GM12892 (cell line): ENCODE data around the gene CMTM2.
A peak's percentile ranks its signal among the peaks of the same experiment; 100 is the strongest.
"Not testable (repeated sequence)": the region's sequence is repeated elsewhere in the genome, so short reads cannot be mapped to it uniquely, and the experiment has no call there.

Source experiments
- DNase-seq: peaks from one replicate; pipeline ENCODE4 v3.0.0; 2011; ENCODE audit not compliant: insufficient read length
- FAIRE-seq: peaks from 2 replicates; lab custom pipeline; 2011; peaks lifted over from hg19 to GRCh38; lab: Jason Lieb, UNC
- POLR2A ChIP-seq: IDR thresholded peaks from 2 replicates; pipeline ENCODE4 v1.6.1; 2011; ENCODE audit warnings: low read depth, low read length, control low read depth
- POLR2AphosphoS5 ChIP-seq: IDR thresholded peaks from 2 replicates; pipeline ENCODE4 v1.6.1; 2011; ENCODE audit warnings: low read depth, low read length, control low read depth
- TAF1 ChIP-seq: IDR thresholded peaks from 2 replicates; pipeline ENCODE4 v1.6.1; 2011; ENCODE audit warnings: low read depth, mild to moderate bottlenecking, control low read depth, low read length, borderline replicate concordance

Gene CMTM2

GRCh38 chr16:66603537-66604375 lies 24.5 kb downstream of the CMTM2 start:
- DNase-seq (peak; percentile 56), FAIRE-seq (peak; percentile 93)
- no peak for TF ChIP-seq TAF1
- TF ChIP-seq POLR2A: peak; percentile 57; the same call in 1 of the 2 replicates

- peak; percentile 73 for DNase-seq
- TF ChIP-seq TAF1: no peak
- TF ChIP-seq POLR2AphosphoS5: no peak
- no peak; the same call in 1 of the 2 replicates for TF ChIP-seq POLR2A
- no peak for FAIRE-seq
Measured at GRCh38 chr16:66604376-66605176, 25.3 kb downstream of the CMTM2 start, which contains the start of gene CMTM3. CMTM3 (plus strand) TSS chr16:66604704; CDS start chr16:66604806, 102 bp downstream.

- no peak for FAIRE-seq
- DNase-seq: no peak
- no peak for TF ChIP-seq POLR2A
- TF ChIP-seq TAF1: no peak
- TF ChIP-seq POLR2AphosphoS5: no peak
Measured at GRCh38 chr16:66605177-66605978, 26.1 kb downstream of the CMTM2 start.

DNA sequence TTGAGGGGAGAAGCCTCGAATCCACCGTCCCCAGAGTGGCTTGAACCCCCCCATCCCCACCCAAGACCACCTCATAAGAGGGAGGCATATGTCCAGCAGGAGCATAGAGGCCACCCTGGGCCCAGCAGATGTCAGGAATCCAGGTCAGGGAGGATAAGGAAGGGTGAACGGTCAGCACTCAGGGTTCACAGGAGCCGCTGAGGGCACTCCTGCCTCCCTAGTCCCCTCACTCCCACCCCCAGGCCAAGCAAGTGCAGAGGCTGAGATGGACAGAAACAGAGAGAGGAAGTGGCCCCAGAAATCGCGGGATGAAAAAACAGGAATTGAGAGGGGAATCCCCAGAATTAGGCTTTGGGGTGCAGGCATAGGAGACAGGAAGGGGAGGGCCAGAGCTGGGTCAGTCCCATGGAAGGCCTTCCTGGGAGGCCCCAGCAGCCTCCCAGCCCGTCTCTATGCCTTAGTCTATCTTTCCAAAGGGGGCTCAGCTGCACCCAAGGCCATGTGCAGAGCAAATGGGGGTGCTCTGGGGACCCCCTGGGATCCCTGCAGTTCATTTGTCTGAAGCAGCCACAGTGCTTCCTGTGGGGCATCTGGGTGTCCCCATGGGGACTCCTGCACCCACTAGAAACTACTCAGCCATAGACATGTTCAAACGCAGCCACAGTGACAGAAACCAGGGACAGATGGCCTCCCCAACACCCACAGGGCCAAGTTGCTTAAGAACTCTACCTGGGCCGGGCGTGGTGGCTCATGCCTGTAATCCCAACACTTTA lies 26.9 kb downstream of the CMTM2 start:
- TF ChIP-seq TAF1: no peak
- TF ChIP-seq POLR2A: no peak
- TF ChIP-seq POLR2AphosphoS5: no peak
- DNase-seq (no peak), FAIRE-seq (peak; percentile 77)

- peak; percentile 91 for DNase-seq
- FAIRE-seq: peak; percentile 90
- no peak for TF ChIP-seq POLR2A
- no peak for TF ChIP-seq TAF1
- no peak for TF ChIP-seq POLR2AphosphoS5
Measured at GRCh38 chr16:66608241-66609138, 29.2 kb downstream of the CMTM2 start.

GRCh38 chr16:66609139-66609510 lies 29.9 kb downstream of the CMTM2 start:
- no peak for TF ChIP-seq TAF1
- no peak for TF ChIP-seq POLR2AphosphoS5
- TF ChIP-seq POLR2A: no peak
- FAIRE-seq: no peak

DNA sequence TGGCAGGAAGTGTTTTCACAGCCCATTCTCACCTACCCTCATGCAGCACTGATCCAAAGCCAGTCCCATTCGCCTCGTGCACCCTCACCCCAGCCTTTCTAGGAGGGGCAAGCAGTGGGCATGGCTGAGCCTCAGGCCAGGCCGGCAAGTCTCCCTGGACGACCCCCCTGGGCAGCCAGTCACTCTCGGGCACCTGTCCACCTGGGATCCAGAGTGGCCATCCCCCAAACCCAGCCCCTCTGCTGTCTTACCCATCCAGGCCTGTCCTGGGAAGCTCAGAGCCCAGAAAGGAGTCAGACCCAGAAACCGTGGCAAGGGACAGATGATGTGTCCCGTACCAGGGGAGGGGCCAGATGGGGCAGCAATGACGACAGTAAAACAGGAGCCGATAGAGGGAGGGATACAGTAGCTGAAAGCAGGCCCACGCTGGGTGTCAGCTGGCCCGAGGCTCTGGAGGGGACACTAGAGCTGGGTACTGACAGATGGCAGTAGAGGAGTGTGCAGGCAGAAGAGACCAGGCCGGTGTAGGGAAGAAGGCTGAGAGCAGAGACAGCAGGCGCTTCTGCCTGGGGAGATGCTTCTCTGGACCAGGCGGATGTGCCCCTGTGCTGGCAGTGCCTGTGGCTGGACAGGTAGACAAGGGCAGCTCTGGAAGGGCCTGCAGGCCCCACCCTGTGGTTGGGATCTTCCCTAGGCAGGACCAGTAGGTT lies 31.0 kb downstream of the CMTM2 start:
- FAIRE-seq (no peak), DNase-seq (no peak)
- TF ChIP-seq TAF1: no peak
- no peak for TF ChIP-seq POLR2A
- no peak for TF ChIP-seq POLR2AphosphoS5

More at GRCh38 chr16:66609139-66609510, 29.9 kb downstream of the CMTM2 start:
- no peak for DNase-seq

DNA sequence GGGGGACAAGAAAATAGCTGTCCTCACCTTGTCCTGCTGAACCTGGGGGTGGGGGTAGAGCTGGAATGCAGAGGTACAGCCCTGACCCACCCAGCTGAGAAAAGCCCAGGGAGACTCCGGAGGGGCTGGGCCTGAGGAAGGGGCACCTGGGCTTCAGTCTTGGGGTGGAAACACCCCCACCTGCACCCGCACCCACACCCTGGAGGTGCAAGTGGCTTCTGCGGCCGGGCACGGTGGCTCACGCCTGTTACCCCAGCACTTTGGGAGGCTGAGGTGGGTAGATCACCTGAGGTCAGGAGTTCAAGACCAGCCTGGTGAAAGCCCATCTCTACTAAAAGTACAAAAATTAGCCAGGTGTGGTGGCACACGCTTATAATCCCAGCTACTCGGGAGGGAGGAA lies 32.6 kb downstream of the CMTM2 start:
- DNase-seq, FAIRE-seq: not testable (repeated sequence)

GRCh38 chr16:66612422-66612821 lies 33.2 kb downstream of the CMTM2 start:
- TF ChIP-seq POLR2AphosphoS5 (no peak), TAF1 (no peak), POLR2A (no peak)
- DNase-seq (no peak), FAIRE-seq (no peak)
